ENCODE measurements around the gene THYN1.

The THYN1 gene

GRCh38 chr11:134202661-134203060 lies 50.5 kb downstream of the THYN1 start:
- peaks cover 32% of the 10 kb centered on the region for H3K79me2 ChIP-seq (ENCODE audit: low read length)
- no peaks in the 10 kb centered on the region for H3K9me3 ChIP-seq (replicated peaks; ENCODE audit: insufficient read depth, low read length)
- no peak overlapping the region for H3K4me3 ChIP-seq (ENCODE audit: low read length)
- no peak for DNase-seq
- H4K20me1 ChIP-seq (ENCODE audit: insufficient read depth, low read length), result no peaks in the 10 kb centered on the region
- H3K9ac ChIP-seq (ENCODE audit: low read length), result no peak overlapping the region
- no peak overlapping the region for H2AFZ ChIP-seq (ENCODE audit: low read length)
- peaks cover 33% of the 10 kb centered on the region; the same call in 1 of the 2 replicates for H3K36me3 ChIP-seq (replicated peaks; ENCODE audit: insufficient read depth, low read length)
- no peaks in the 10 kb centered on the region for H3K27me3 ChIP-seq (replicated peaks; ENCODE audit: insufficient read depth, low read length)
- no peak overlapping the region for H3K27ac ChIP-seq (ENCODE audit: low read length)
- H3K4me1 ChIP-seq (ENCODE audit: low read length), result no peaks in the 10 kb centered on the region
- H3K9me2 ChIP-seq (replicated peaks; ENCODE audit: insufficient read depth, low read length), result no peaks in the 10 kb centered on the region
- H3F3A ChIP-seq (ENCODE audit: insufficient read depth, low read length), result no peaks in the 10 kb centered on the region
- TF ChIP-seq EZH2phosphoT487 (IDR thresholded peaks at IDR 0.05; ENCODE audit: low read length), result no peak
- no peak for TF ChIP-seq EZH2 (optimal IDR thresholded peaks at IDR 0.05; ENCODE audit: low read depth, low read length)
- no peak for TF ChIP-seq CTCF (IDR thresholded peaks at IDR 0.05; ENCODE audit: low read length)
- no peak overlapping the region for H3K4me2 ChIP-seq (ENCODE audit: low read depth, low read length)

- H4K20me1 ChIP-seq (ENCODE audit: insufficient read depth, low read length), result no peaks in the 10 kb centered on the region
- H3K4me2 ChIP-seq (ENCODE audit: low read depth, low read length), result no peak overlapping the region
- H3K36me3 ChIP-seq (replicated peaks; ENCODE audit: insufficient read depth, low read length), result peaks cover 25% of the 10 kb centered on the region; the same call in 1 of the 2 replicates
- H3K27ac ChIP-seq (ENCODE audit: low read length), result no peak overlapping the region
- no peak overlapping the region for H3K9ac ChIP-seq (ENCODE audit: low read length)
- no peaks in the 10 kb centered on the region for H3K27me3 ChIP-seq (replicated peaks; ENCODE audit: insufficient read depth, low read length)
- H3K9me3 ChIP-seq (replicated peaks; ENCODE audit: insufficient read depth, low read length), result no peaks in the 10 kb centered on the region
- peaks cover 25% of the 10 kb centered on the region for H3K79me2 ChIP-seq (ENCODE audit: low read length)
- H2AFZ ChIP-seq (ENCODE audit: low read length), result no peak overlapping the region
- H3K9me2 ChIP-seq (replicated peaks; ENCODE audit: insufficient read depth, low read length), result no peaks in the 10 kb centered on the region
- H3K4me1 ChIP-seq (ENCODE audit: low read length), result no peaks in the 10 kb centered on the region
- no peaks in the 10 kb centered on the region for H3F3A ChIP-seq (ENCODE audit: insufficient read depth, low read length)
- DNase-seq, result no peak
- TF ChIP-seq EZH2phosphoT487 (IDR thresholded peaks at IDR 0.05; ENCODE audit: low read length) (no peak), EZH2 (optimal IDR thresholded peaks at IDR 0.05; ENCODE audit: low read depth, low read length) (no peak), CTCF (IDR thresholded peaks at IDR 0.05; ENCODE audit: low read length) (no peak)
- no peak overlapping the region for H3K4me3 ChIP-seq (ENCODE audit: low read length)
Observed at GRCh38 chr11:134200688-134201087, 52.5 kb downstream of the THYN1 start.

GRCh38 chr11:134199531-134199930 lies 53.6 kb downstream of the THYN1 start:
- H3K4me2 ChIP-seq (ENCODE audit: low read depth, low read length), result no peak overlapping the region
- TF ChIP-seq EZH2phosphoT487 (IDR thresholded peaks at IDR 0.05; ENCODE audit: low read length) (no peak), CTCF (IDR thresholded peaks at IDR 0.05; ENCODE audit: low read length) (no peak), EZH2 (optimal IDR thresholded peaks at IDR 0.05; ENCODE audit: low read depth, low read length) (no peak)
- peaks cover 23% of the 10 kb centered on the region for H3K79me2 ChIP-seq (ENCODE audit: low read length)
- peaks cover 20% of the 10 kb centered on the region; the same call in 1 of the 2 replicates for H3K36me3 ChIP-seq (replicated peaks; ENCODE audit: insufficient read depth, low read length)
- H3K4me1 ChIP-seq (ENCODE audit: low read length), result no peaks in the 10 kb centered on the region
- no peaks in the 10 kb centered on the region for H3K9me3 ChIP-seq (replicated peaks; ENCODE audit: insufficient read depth, low read length)
- no peaks in the 10 kb centered on the region for H3F3A ChIP-seq (ENCODE audit: insufficient read depth, low read length)
- H2AFZ ChIP-seq (ENCODE audit: low read length), result no peak overlapping the region
- no peaks in the 10 kb centered on the region for H3K27me3 ChIP-seq (replicated peaks; ENCODE audit: insufficient read depth, low read length)
- H3K9ac ChIP-seq (ENCODE audit: low read length), result no peak overlapping the region
- H3K4me3 ChIP-seq (ENCODE audit: low read length), result no peak overlapping the region
- H4K20me1 ChIP-seq (ENCODE audit: insufficient read depth, low read length), result no peaks in the 10 kb centered on the region
- no peaks in the 10 kb centered on the region for H3K9me2 ChIP-seq (replicated peaks; ENCODE audit: insufficient read depth, low read length)
- no peak overlapping the region for H3K27ac ChIP-seq (ENCODE audit: low read length)
- DNase-seq, result no peak

Data from MM.1S (cell line).